Endometrium (tissue), 2 donors: ENCODE data around the gene GALNT10.

Source experiments
- FAIRE-seq: peaks from 2 replicates; lab custom pipeline; 2012; peaks lifted over from hg19 to GRCh38; lab: Jason Lieb, UNC
- donor health status: control.
- donor health status: control.

GALNT10 gene

DNA sequence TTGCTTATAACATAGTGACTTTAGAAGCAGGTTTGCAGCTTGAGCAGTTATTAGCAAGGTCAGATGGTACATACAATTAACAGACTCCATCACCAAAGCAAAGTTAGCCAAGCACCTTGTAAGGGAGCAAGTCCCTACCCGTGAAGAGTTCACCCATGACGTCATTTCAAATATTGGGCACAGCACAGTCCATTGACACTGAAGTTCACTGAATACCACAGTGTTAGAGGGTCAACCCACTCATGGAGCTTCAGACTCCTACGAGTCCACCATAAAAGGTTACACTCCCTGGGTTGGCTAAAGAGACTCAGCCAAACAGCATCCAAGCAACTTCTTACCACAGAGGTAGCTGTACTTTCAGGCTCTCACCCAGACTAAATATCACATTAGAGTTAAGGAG, 77.5 kb downstream of the GALNT10 start:
- no peak for FAIRE-seq

DNA sequence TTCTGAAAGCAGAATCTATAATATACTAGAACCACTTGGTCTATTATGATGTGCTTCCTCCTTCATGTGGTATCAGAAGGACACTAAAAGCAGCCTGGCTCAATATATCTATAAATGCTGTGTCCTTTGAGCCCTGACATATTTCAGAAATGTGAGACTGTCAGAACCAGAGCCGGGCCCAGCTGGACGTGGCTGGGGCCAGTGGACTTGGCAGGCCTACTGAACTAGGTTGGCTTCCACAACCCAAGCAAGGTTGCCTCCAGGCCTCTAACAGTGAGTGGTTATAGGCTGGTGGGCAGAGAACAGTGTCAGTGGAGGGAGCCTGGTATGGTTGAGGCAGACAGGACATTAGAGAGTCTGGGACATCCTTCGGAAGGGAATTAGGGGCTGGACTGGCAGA, 78.9 kb downstream of the GALNT10 start:
- FAIRE-seq: no peak

DNA sequence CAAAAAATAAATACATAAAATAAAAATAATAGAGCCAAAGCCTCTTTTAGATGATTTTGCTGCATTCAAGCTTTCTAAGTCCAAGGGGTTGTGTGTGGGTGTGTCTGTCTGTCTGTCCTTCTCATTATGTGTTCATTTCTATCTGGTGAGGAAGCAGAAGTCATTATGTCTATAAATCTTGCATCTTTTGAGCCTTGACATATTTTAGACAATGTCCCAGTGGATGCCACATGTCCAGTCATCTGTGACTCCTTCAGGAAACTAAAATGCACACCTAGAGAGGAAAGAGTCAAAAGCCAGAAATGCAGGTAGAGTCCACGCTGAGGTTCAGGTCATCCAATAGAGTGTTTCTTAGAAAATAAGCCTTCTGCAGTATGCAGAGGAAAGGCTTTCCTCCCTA, 80.9 kb downstream of the GALNT10 start:
- no peak for FAIRE-seq

DNA sequence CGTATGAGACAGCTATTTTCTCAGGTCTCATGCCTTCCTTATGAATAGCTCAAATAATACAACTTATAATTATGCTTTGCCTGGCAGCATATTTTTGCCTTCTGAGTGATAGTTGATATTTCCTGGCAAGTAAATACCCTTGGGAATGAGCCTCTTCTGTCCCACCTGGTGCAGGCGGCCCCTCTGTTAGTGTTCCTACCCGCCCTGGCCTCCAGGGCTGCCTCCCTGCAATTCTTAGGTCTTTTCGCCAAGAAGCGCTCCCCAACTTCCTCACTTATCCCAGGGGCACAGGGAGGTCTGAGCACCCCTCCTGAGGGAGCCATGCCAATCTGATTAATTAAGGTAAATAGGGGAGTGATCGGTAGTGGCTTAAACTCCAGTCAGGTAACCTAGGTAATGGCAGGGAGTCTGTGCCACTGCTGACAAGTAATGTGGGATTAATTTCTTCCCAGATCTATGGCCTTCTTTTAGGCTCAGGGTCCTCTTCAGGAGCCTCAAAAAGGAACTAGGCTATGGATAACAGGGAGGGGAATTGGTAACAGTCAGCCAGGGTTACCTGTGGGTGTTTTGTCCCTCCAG, 81.5 kb downstream of the GALNT10 start:
- FAIRE-seq: no peak

DNA sequence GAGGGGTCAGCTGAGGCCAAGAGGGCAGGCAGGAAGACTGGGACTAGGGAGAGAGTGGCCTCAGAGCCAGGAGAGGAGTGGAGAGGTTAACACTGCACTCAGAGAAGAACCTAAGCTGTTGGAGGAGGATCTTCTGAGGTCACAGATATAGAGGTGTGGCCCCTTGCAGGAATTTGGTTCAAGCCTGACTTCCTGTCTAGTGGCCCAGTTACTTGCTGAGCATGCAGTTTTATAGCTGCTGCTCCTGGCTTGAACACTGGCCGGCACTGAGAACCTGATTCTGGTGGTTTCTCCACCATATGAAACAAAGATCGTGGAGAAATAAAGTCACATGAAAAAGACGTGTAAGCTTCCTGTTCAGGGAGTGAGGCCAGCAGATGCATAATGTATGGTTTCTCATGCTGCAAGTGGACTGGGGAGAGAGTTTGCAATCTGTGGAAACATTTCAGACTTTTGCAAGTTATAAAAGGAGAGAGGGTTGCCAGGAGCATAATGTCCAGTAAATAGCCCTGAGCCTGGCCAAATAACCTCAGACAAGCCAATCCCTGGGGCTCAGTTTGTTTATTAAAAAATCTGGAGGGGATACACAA, 82.6 kb downstream of the GALNT10 start:
- no peak for FAIRE-seq

DNA sequence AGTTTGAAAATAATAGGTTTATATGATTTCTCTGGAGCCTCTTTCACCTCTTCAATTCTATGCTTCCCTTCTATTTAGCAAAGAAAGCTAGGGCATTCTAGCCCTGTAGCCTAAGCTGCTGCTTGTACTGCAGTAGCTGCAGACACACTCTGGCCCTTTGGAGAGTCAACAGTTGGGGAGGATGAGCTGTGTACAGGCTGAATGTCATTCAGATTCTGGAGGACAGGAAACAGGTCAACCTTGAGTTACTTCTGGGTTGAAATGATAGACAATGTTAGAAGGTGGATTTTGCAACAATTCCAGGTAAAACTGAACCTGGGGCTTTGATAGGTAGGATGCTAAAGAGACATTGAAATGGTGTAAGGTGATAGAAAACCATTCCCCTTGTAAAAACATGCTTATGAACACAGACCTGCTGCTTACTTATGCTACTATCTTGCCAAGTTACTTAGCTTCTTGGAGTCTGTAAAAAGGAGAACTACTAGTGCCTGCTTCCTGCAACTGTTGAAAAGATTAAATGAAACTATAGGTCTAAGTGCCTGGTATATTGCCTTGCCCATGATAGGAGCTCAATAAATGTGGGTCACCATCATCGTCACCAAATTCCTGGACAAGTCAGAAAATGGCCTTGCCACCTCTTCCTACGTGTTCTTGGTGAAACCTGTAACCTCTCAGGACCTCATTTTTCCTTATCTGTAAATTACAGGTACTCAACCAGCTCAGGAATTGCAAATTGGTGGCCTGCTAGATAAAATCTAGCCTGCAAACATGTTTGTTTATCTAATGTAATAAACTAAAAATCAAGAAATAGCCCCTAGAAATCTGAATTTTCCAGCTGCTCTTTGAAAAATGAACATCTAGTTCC, 83.7 kb downstream of the GALNT10 start:
- FAIRE-seq: no peak

DNA sequence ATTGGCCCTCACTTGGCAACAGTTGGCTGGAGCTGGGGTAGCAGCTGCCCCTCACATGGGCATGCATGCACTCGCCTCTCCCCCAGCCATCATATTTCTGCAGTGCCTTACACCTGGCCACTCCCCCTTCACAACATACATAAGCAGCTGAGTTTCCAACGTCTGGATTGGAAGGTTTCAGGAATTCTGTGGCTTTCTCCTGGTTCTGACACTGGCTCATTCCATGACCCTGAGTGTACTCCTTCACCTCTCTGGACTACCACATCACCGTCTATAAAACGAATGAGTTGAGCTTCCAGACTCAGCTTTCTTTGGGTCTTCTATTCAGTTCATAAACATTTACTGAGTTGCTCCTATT, 84.3 kb downstream of the GALNT10 start:
- FAIRE-seq: no peak

DNA sequence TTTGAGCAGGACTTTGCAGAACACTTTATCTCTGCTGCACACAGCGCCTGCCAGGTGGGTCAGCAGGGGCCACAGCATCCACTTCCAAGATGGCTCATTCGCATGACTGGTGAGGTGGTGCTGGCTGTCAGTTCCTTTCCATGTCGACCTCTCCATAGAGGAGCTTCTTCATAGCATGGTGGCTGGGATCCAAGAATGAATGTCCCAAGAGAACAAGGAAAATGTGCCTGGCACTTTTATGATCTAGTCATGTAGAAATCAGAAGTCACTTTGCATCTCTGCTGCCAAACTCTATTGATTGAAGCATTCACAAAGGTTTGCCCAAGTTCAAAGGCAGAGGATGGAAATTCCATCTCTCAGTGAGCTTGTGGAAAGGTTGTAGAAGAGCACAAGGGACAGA, 85.0 kb downstream of the GALNT10 start:
- FAIRE-seq: no peak

DNA sequence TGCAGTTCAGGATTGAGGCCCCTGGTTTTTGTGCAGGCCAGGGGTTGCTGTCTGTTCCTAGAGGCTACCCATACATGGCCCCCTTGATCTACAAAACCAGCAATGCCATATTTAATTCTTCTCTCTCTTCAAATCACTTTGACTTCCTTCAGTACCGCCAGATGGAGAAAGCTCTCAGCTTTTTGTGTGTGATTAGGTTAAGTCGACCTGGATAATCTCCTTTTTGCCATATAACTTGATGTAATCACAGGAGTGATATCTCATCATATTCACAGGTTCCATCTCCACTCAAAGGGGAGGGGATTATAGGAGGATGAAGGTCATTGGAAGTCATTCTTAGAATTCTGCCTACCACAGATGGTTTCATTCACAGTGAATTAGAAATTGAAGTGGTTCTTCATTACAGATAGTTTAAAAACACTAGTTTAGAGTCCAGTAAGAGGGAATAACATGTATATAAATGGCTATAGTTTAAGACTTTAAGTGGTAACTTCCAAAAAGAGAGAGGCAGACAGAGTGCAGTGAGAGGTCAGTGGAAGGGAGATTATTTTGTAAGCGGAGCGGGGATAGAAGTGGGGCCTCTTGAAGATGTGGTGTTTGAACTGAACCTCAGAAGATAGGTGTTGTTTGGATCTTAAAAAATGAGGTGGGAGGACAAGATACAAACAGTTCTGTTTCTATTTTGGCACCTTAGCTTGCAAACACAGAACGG, 85.9 kb downstream of the GALNT10 start:
- FAIRE-seq: no peak

DNA sequence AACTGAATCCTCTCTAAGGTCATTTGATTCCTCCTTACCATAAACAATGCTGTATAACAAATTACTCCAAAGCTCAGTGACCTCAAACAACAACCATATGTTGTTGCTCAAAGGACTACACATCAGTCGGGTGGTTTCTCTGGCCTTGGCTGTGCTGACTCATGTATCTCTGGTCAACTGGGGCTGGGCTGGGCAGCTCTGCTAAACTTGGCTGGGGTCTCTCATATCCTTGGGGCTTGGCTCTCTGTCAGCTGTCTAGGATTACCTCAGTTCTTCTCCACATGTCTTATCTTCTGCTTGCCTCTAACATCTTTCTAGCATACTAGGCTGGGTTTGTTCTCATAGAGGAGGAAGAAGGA, 86.4 kb downstream of the GALNT10 start:
- FAIRE-seq: peak; percentile 91

DNA sequence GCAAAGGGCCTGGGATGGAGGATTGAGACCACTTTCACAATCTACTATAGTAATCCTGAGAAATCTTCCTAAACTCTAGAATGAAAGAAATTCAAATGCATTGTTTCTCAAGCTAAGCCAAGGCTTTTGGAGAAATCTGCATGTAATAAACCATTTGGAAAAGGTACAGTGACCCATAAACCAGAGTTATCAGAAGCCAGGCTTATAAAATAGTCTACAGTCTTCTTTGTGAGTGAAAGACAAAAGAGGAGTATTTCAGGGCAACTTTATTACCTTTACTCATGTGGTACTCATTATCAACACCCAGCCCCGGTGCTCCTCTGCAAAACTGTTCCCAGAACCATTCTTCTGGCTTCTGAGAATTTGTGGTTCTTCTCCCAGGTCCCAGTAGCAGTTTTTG, 87.0 kb downstream of the GALNT10 start:
- FAIRE-seq: no peak

DNA sequence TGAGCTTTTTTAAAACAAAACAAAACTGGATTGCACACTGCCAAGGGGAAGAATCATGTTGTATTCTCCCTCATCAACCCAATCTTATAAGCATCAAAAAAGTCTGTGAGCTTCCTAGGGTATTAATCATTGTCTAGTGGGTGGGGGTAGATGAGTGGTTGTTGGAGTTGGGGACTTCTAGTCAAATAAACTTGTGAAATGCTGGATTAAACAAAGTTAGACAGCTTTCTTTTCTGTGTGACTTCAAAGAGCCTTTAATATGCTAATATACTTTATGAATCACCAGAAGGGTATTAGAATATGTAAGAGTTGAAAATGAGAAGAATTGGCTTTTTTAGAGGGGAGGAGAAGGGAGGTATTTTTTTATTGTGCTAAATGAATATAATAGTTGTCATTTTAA, 87.7 kb downstream of the GALNT10 start:
- FAIRE-seq: no peak

DNA sequence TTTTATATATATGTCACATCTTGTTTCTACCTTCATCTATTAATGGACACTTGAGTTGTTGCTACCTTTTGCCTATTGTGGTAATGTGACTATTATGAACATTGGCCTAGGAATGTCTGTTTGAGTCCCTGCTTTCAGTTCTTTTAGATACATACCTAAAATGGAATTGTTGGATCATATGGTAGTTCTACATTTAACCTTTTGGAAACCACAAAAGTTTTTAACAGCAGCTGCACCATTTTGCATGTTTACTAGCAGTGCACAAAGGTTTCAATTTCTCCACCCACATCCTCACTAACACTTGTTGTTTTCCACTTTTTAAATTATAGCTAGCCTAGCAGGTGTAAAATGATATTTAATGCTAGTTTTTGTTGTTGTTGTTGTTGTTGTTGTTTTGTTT, 88.4 kb downstream of the GALNT10 start:
- FAIRE-seq: no peak

DNA sequence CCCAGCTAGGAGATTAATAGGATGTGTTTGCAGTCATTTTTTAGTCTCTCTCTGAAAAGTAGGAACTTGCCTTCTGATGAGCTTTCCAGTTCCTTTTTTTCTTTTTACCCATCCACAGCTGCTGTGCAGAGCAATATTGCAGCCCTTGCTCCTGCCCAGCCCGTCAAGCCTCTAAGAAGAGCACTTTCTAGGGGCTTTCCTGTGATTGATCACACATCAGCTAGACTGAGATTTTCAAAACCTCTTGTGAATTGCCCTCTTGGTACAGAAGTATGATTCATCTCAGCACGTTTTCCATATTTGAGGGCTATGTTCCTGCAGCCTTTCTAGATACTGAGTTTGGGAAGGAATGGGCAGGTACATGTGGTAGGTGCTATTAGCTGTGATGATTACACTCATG, 93.9 kb downstream of the GALNT10 start:
- no peak for FAIRE-seq

DNA sequence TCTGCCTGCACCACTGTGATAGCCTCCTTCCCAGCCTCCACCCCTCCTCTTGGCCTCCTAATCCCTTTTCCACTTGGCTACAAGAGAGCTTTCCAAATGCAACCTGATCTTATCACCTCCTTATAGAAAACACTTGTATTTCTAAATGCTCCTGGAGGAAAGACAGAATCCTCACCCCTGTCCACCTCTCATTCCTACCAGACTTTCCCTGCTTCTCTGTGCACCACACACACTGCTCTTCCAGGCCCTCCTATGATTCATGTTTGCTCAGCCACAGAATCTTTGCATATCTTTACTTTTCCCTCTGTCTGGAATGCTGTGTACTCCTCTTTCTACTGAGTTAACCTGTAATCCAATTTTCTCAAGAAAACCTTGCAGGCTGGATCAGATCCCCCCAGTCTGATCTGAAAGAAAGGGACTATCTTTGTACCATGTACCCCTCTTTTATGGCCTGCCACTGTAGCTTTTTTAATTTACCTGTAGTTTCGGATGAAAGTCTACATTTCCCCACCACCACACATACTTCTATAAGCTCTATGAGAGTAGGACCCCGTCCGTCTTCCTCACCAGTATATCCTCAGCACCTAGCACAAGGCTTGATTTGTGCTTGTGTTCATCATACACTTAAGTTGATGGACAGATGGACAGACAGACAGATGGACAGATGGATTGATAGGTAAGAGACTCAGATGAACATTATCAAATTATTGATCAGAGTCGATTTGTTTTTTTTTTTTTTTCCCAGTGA, 95.3 kb downstream of the GALNT10 start:
- no peak for FAIRE-seq

DNA sequence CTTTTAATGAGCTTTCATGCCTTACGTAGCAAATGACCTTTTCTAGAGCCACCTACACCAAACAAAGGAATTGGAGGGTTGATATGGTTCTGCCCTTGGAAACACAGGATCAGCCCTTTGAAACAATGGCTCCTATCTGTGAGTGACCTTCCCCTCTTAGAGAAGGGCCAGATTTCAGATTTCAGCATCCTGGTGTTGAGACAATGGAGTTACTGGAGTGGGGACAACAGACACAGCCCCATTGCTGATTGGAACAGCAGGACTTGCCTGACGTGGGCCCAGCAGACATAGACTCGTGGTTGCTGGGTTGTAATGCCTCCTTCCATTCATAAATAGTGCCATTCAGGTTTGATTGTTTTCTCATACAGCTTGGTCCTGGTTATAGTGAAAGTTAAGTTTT, 96.0 kb downstream of the GALNT10 start:
- no peak for FAIRE-seq

DNA sequence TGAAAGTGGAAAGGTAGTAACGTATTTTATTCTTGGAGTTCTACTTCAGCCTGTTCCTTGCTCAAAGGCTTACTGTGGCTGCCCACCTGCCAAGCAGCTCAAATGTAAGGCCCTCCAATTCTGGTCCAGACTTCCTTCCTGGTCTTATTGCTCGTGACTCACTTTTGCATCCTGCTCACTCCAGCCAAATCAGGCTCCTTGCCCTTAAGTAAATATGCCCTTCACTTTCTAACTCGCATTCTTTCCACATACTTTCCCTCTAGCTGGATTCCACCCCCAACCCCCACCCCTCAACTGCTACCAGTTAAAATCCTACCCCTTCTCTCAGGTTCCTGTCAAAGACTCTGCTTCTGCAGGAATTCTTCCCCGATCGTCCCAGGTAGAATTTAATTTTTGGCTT, 96.6 kb downstream of the GALNT10 start:
- FAIRE-seq: no peak

DNA sequence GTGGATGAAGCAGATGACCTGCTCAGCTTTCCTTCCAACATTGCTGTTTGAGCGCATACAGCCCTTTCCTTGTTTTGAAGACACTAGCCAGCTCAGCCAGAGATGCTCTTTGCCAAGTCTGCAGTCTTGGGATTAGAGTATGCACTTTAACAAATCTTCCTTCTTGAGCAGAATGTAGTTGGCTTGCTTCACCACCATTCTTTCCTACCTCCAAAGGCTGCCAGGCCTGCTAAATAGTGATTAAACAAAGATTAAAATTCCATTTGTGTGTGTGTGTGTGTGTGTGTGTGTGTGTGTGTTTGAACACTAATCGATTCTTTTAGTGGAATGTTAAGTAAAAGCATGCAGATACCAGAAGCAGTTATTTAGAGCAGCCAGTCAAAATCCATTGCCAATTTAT, 97.6 kb downstream of the GALNT10 start:
- FAIRE-seq: no peak

DNA sequence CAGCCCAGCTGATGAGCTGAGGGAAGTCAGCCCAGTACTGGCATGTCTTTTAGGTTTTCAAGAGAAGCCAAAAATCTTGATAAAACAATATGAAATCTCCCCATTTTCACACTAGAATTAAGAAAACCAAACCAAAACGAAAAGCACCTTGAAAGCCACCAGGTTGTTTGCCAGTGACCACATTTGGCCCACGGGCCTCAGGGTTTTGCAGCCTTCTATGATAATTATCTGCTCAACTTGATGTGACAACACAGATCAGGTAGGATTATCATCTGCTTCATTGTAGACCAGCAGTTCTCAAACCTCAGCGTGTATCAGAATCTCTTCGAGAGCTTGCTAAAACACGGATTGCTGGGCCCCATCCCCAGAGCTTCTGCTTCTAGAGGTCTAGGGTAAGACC, 101.4 kb downstream of the GALNT10 start:
- FAIRE-seq: no peak

DNA sequence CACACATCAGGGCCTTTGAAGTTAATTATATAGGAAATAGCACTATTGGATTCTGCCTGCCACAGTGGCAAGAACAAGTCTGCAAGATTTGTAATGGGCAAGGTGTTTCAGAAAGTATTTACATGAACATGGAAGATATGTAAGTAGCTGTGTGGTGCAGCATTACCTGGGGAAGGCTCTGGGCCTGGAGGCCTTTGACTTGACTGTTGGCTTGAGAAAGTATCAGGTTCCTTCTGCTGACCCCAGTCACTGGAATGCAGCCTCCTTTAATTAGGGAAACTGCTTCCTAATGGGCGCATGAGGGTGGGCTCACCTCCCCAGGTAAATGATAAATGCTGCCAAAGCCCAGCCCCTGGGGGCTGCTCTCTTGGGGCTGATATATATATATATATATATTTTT, 102.7 kb downstream of the GALNT10 start:
- FAIRE-seq: no peak

DNA sequence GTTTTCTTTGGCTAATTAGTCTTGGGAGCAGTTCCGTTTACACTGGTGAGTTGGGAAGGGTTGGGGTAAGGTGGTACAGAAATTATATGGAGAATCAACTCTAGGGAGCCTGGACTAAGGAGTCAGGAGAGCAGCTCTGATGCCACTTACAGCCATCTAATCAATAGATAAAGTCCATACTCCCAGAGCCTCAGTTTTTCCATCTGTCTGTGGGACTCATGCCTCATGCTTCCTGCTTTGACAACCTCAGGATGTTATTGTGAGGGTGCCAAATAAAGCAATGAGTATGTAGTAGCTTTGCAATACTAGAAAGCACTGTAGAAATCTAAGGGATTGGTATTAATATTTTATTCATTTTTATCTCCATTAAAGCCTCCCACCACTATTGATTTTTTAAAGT, 105.0 kb downstream of the GALNT10 start:
- FAIRE-seq: no peak

DNA sequence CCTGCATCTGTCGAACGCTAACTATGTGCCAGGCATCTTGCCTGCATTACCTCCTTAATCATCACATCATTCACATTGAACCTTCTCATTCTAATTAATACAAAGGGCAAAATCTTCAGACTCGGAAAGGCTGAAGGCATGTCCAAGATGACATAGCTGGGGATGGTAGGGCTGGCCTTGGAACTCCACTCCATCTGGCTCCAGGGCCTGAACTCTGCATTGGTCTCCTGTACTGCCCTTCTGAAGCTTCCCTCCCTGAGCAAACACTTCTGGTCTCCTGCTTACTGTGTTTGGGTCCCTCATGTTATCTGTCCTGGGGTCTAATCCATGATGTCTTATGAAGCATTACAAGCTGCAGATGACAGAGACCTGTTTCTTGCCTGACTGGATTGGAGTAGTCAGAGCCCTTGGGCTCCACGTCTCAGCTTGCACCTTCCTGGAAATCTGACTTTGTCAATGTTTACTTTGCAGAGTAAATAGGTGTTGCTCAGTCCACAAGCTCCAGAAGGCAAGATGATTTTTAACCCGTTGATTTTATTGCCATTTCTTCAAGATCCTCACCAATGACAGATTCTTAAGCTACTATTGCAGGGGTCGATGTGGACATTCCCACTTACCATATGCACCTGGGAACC, 106.1 kb downstream of the GALNT10 start:
- FAIRE-seq: no peak
